Hindlimb muscle (tissue), 1 donor: ENCODE measurements around the gene CLEC2A. TPM values are rescaled to one million over a fixed set of nuclear protein-coding genes. Genes with fewer than 3 reads are reported as not detected.
"Not testable (repeated sequence)": the region's sequence is repeated elsewhere in the genome, so short reads cannot be mapped to it uniquely, and the experiment has no call there.

Experiments
- DNase-seq: peaks from one replicate; pipeline ENCODE4 v3.0.0-alpha.2; 2013
- polyA plus RNA-seq: library from polyadenylated mRNA; unstranded; fragments of 120-200 nt; gene quantifications from one replicate; pipeline ENCODE4 v1.2.1, GENCODE V29; 2013; ENCODE audit not compliant: insufficient read length

CLEC2A gene
- polyA plus RNA-seq, 1 donor = not detected

DNA sequence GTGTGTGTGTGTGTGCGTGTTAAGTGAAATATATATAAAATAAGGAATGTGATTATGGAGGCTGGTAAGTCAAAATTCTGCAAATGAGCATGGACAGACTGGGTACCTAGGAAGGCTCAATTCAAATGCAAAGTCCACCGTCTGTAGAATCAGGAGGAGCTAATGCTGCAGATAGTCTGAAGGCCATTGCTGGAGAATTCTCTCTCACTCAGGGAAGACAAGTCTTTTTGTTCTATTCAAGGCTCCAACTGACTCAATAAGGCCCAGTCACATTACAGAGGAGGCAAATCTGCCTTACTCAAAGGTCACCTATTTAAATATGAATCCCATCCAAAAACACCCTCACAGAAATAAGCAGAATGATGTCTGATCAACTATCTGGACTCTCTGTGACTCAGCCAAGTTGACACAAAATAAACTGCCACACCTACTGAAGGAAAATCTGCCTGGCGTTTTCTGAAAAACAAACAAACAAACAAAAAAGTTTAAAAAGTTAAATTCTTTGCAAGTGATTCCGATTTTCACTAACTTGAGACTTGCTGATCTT, 51.6 kb downstream of the CLEC2A start:
- DNase-seq = no peak

DNA sequence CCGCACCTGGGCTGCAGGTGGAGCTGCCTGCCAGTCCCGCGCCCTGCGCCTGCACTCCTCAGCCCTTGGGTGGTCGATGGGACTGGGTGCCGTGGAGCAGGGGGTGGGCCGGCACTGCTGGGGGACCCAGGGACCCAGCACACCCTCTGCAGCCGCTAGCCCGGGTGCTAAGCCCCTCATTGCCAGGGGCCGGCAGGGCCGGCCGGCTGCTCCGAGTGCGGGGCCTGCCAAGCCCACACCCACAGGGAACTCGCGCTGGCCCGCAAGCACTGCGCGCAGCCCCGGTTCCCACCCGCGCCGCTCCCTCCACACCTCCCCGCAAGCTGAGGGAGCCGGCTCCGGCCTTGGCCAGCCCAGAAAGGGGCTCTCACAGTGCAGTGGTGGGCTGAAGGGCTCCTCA, 56.0 kb downstream of the CLEC2A start:
- not testable (repeated sequence) for DNase-seq

DNA sequence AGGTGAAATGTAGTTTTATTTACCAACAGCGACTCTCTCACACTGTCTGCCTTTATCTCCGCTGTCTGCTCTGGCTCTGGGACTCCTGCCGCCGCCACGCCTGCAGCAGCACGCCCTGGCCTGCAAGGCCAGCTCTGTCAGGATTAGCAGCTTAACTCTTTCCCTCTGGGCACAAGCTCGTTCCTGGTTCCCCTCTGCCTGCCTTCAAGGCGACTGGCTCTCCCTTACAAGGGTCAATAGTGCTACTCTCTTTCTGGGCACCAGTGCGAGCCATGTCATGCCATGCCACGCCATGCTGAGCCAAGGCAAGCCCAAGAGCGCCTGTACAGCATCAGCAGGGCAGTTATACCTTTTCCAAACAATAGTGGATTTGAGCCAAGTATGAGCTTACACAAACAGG, 59.4 kb downstream of the CLEC2A start:
- no peak for DNase-seq

DNA sequence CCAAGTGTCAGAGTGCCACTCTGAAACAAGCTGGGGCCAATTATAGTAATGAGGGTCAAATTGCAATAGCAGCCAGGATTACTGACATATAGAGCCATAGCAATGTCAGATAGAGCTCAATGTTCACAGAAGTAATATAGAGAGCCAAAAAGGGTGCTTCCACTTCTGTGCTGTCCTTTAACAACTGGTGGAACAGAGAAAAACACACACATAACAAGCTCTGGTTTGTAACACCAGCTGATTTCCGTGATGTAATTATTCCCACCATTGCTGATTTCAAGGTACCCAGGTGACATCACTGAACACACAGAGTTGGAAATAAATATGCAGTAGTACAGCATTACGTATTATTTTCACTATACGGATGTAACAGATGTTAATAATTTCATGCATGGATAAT, 60.0 kb downstream of the CLEC2A start:
- no peak for DNase-seq

DNA sequence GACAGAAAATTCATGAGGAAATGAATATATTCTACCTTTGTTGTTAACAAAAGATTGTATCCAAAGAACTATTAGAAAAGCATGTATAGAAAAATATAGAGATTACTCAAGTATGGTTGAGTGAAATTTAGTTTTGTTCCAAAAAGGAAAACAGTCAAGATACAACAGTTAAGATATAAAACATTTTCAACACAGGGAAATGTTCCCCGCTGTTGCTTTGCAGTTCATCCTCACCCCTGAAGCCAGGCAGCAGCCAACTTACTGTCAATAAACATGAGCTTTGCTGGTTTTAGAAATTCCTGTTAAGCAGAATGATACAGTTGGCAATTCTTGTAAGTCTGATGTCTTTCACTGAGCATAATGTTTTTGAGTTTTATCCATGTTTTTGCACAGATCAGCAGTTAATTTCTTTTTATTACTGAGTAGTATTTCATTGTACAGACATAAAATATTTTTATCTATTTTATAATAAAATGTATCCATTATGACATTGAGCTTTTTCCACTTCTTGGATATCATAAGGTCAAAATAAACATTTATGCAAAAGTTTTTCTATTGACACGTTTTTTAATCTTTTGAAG, 61.8 kb downstream of the CLEC2A start:
- no peak for DNase-seq

DNA sequence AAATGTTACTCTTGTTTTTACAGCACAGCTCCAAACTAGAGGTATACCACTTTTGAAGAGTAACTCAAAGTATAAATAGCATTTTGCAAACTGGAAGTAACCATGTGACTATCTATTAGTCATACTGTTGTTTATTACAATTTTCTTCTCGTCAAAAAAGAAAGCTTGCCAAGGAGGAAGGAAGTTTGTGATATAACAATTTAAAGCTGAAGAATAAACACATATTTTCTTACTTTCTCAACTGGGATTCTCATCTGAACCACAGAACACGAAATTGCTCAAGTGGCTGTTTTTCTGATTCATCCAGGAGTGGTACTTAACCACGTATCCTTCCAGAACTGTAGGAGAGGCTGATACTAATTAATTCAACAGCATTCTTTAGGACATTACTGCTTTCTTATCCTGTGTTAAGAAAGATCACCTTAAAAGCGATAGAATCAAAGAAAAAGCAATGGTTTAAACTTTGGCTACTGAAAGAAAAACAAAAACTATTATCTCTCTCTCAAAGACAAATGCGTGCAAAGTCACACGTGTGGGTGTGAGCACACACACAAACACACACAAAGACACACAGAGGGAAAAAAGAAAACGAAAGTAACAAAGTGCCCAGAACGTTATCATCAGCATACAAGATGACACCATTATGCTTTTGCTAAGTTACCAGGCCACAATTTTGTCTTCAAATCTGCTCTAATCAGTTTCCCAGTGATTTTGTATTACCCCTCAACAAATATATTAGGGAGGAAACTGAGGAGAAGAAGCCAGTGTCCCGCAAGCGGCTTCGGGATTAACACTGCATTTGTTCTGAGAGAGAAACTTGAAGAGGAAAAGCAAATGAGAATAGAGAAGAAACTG, 62.6 kb downstream of the CLEC2A start, which contains the start of gene CLEC2B:
TSS of gene CLEC2B (minus strand) at position 48 of the 855 bp plus-strand sequence.
- DNase-seq = peak; percentile 39

DNA sequence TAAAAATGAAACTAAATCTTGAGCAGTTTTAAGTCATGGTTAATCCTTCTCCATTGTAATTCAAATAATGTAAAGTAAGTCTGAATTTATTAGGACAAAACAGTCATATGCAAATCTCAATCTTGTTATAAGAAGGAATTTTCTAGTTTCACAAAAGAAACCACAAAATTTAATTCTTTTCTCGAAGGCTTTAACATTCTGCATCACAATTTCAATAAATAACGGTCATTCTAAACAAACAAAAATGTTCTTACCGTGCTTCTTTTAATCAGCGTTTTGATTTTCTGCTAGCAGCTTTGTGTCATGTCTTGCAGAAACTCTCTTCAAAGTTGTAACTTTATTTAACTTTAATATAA, 63.2 kb downstream of the CLEC2A start:
- no peak for DNase-seq

DNA sequence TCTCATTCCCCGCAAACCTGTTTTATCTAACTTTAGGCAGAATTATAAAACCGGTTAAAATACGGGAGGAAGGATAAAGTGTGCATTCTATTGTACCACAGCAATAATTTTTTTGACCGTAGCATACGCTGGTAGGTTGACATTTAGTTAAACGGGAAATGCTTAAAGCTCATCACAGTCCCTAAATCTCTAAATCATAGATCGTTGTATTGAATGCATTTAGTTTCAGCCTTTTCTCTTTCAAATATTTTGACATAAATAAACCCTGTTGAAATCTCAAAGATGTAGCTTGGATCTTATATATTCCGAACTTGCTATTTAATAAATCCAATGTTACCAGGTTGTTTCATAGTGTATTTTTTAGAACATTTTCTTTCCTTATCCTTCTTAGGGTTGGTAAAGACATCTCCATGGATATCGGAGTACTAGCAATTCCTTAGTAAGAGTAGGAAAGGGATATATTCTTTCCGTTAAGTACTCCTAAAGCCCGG, 63.8 kb downstream of the CLEC2A start:
- no peak for DNase-seq

DNA sequence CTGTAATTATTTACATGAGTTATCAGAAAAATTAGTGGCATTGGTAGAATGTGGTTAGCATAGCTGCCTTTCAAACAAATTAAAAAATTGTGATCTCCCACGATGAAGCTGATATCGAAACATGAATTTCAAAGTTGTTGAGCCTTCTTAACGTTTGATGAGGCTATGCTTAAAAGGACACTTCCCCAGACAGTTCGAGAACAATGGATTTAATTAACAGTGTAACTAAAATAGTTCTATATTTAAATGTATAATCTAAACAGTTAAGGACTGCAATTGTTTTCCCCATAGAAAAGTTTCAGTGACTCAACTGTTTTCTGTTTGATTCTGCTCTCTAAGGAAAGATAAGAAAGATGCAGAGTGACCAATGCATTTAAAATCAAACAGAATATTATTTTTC, 64.6 kb downstream of the CLEC2A start:
- DNase-seq = no peak

DNA sequence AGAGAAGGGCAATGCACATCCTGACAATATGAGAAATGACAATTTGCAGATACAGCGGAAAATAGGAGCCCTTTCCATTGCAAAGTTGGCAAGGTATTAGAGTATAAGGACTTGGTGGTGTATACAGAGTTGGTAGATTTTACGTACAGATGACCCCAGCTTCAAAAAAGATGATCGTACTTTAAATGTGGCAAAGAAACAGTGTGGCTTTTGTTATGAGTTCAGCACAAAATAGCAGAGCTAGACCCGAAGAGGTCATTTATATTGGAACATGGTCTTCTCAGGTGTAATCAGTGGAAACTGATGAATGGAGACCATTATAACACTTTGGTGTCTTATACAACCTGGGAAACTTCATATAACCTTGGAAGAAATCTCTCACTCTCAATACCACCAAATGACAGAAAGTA, 65.3 kb downstream of the CLEC2A start:
- no peak for DNase-seq

DNA sequence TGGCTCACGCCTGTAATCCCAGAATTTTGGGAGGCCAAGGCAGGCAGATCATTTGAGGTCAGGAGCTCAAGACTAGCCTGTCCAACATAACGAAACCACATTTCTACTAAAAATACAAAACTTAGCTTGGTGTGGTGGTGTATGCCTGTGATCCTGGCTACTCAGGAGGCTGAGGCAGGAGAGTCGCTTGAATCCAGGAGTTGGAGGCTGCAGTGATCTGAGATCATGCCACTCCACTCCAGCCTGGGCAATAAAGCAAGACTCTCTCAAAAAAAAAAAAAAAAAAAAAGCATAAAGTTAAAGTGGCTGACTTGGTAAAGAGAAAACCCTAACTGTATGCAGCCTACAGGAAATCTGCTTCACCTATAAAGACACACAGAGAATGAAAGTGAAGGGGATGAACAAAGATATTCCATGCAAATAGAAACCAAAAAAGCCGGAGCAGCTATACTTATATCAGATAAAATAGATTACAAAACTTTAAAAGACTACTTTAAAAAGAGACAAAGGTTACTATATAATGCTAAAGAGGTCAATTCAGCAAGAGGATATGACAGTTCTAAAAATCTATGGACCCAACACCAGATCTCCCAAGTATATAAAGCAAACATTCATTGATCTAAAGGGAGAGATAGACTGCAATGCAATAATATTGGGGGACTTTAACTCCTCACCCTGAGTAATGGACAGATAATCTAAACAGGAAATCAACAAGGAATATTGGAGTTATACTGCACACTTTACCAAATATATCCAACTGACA, 67.1 kb downstream of the CLEC2A start:
- DNase-seq = no peak

Other genes with a start within 250 kb of the CLEC2A start
- 0.31 TPM for gene CLECL1, start 199.3 kb downstream of the CLEC2A start, polyA plus RNA-seq
- gene CD69, start 171.5 kb downstream of the CLEC2A start, polyA plus RNA-seq = 0.74 TPM
- 0.23 TPM for gene KLRF1, start 104.9 kb downstream of the CLEC2A start, polyA plus RNA-seq
- gene CLEC2B, start 63.0 kb downstream of the CLEC2A start, polyA plus RNA-seq = 1.7 TPM
- not detected for gene KLRF2, start 50.9 kb downstream of the CLEC2A start, polyA plus RNA-seq
- 0.56 TPM for gene CLEC12A, start 39.0 kb upstream of the CLEC2A start, polyA plus RNA-seq
- gene CLEC1B, start 66.8 kb upstream of the CLEC2A start, polyA plus RNA-seq = not detected
- 0.12 TPM for gene CLEC12B, start 78.3 kb upstream of the CLEC2A start, polyA plus RNA-seq
- gene CLEC9A, start 98.3 kb upstream of the CLEC2A start, polyA plus RNA-seq = 0.12 TPM
- gene CLEC1A, start 166.6 kb upstream of the CLEC2A start, polyA plus RNA-seq = 2.3 TPM
- 4.2 TPM for gene CLEC7A, start 197.8 kb upstream of the CLEC2A start, polyA plus RNA-seq
- 2.3 TPM for gene OLR1, start 239.8 kb upstream of the CLEC2A start, polyA plus RNA-seq
- gene TMEM52B, start 246.7 kb upstream of the CLEC2A start, polyA plus RNA-seq = 0.23 TPM